Measurements from ENCODE around the gene WWOX. TPM values are rescaled to one million over a fixed set of nuclear protein-coding genes. Genes with fewer than 3 reads are reported as not detected.

Gene WWOX
- total RNA-seq, 6 experiments from 2014 or later = 13.0 to 24.3 (median 16.5) TPM

DNA sequence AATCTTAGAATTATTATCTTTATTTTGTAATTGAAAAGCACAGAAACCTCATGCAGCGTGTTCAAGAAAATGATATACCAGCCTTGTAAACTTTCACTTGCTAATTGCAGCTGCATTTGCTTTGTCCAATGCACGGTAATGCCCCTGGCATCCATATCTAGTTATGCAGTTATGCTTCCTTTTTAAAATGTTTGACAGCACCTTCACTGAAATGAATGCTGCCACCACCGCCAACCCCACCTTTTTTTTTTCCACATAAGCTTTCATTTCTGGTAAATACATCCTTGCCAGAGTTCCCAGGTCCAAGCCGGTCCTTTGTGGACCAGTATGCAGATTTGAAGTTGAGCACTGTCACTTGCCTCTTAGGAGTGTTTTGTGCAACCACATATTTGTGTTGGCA, 338.8 kb downstream of the WWOX start:
- H3K9me3 ChIP-seq = no peaks in the 10 kb centered on the region
- no peaks in the 10 kb centered on the region for H3K36me3 ChIP-seq
- no peak for ATAC-seq
- intact Hi-C loops (cut with DNase I) = loop anchor here in 1 of 2 donors (5.0 kb wide), 1 partner anchor 191 kb away; no protein-coding TSS in a partner anchor
- TF ChIP-seq, protein P1, sequence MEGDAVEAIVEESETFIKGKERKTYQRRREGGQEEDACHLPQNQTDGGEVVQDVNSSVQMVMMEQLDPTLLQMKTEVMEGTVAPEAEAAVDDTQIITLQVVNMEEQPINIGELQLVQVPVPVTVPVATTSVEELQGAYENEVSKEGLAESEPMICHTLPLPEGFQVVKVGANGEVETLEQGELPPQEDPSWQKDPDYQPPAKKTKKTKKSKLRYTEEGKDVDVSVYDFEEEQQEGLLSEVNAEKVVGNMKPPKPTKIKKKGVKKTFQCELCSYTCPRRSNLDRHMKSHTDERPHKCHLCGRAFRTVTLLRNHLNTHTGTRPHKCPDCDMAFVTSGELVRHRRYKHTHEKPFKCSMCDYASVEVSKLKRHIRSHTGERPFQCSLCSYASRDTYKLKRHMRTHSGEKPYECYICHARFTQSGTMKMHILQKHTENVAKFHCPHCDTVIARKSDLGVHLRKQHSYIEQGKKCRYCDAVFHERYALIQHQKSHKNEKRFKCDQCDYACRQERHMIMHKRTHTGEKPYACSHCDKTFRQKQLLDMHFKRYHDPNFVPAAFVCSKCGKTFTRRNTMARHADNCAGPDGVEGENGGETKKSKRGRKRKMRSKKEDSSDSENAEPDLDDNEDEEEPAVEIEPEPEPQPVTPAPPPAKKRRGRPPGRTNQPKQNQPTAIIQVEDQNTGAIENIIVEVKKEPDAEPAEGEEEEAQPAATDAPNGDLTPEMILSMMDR (IDR thresholded peaks at IDR 0.05) = no peak
- no peak for TF ChIP-seq POLR2A (IDR thresholded peaks at IDR 0.05)
- no peak overlapping the region for H3K4me3 ChIP-seq
- peaks cover 0 to 3% (median under 1%) of the 10 kb centered on the region in 4 donors for H3K4me1 ChIP-seq
- 75% methylated on average over 4 of the region's 4 CpGs for WGBS (ENCODE audit: insufficient coverage, low coverage, low lambda C conversion rate, missing lambda C conversion rate)
- DNase-seq = no peak
- H3K27me3 ChIP-seq = no peaks in the 10 kb centered on the region
- H3K27ac ChIP-seq = no peak overlapping the region

GRCh38 chr16:78438632-78439031, 339.2 kb downstream of the WWOX start:
- Histone ChIP-seq H3K27me3 (no peaks in the 10 kb centered on the region), H3K4me1 (peaks cover 0 to 7% (median 2%) of the 10 kb centered on the region in 4 donors), H3K9me3 (no peaks in the 10 kb centered on the region), H3K36me3 (no peaks in the 10 kb centered on the region), H3K4me3 (no peak overlapping the region), H3K27ac (no peak overlapping the region)
- intact Hi-C loops (cut with DNase I) = loop anchor here in 1 of 2 donors (5.0 kb wide), 1 partner anchor 191 kb away; no protein-coding TSS in a partner anchor
- DNase-seq = no peak
- no peak for ATAC-seq
- TF ChIP-seq, protein P1 (IDR thresholded peaks at IDR 0.05) = no peak
- TF ChIP-seq POLR2A (IDR thresholded peaks at IDR 0.05) = no peak
- 90% methylated on average over 13 of the region's 13 CpGs for WGBS (ENCODE audit: insufficient coverage, low coverage, low lambda C conversion rate, missing lambda C conversion rate)

DNA sequence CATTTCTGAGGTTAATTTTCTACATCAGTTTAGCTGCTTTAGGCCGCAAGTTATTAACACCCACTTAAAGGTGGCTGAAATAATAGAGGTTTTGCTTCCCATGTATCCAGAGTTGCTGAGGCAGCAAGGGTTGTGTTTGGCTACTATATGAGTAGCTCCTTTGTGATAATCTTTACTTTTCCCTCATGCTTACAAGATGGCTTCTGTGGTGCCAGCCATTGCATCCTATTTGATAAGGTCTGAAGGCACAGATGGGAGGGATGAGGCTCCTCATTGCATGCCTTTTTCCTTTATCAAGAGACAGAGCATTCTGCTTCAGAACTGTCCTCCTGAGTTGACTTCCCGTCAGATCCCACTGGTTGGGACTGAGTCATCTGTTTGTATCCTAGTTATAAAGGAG, 340.2 kb downstream of the WWOX start:
- no peak overlapping the region for H3K27ac ChIP-seq
- H3K4me1 ChIP-seq = peaks cover 0 to 13% (median 2%) of the 10 kb centered on the region in 4 donors
- no peak overlapping the region for H3K4me3 ChIP-seq
- no peaks in the 10 kb centered on the region for H3K9me3 ChIP-seq
- TF ChIP-seq POLR2A (IDR thresholded peaks at IDR 0.05) = no peak
- TF ChIP-seq, protein P1 (IDR thresholded peaks at IDR 0.05) = no peak
- no peaks in the 10 kb centered on the region for H3K36me3 ChIP-seq
- intact Hi-C loops (cut with DNase I) = loop anchor here in 1 of 2 donors (5.0 kb wide), 1 partner anchor 192 kb away; no protein-coding TSS in a partner anchor
- DNase-seq (no peak), ATAC-seq (no peak)
- no peaks in the 10 kb centered on the region for H3K27me3 ChIP-seq
- 64% methylated on average over 2 of the region's 2 CpGs for WGBS (ENCODE audit: insufficient coverage, low coverage, low lambda C conversion rate, missing lambda C conversion rate)

- H3K36me3 ChIP-seq = no peaks in the 10 kb centered on the region
- ATAC-seq = no peak
- intact Hi-C loops (cut with DNase I) = no loop called here
- WGBS (ENCODE audit: insufficient coverage, low coverage, low lambda C conversion rate, missing lambda C conversion rate) = 68% methylated on average over 5 of the region's 5 CpGs
- H3K4me1 ChIP-seq = peaks cover 0 to 13% (median 2%) of the 10 kb centered on the region in 4 donors
- no peaks in the 10 kb centered on the region for H3K27me3 ChIP-seq
- DNase-seq = no peak
- no peak overlapping the region for H3K4me3 ChIP-seq
- TF ChIP-seq, protein P1 (IDR thresholded peaks at IDR 0.05) = no peak
- TF ChIP-seq POLR2A (IDR thresholded peaks at IDR 0.05) = no peak
- no peaks in the 10 kb centered on the region for H3K9me3 ChIP-seq
- H3K27ac ChIP-seq = no peak overlapping the region
Measured at GRCh38 chr16:78441298-78441697, 341.8 kb downstream of the WWOX start.

Data from right lobe of liver (tissue), 6 donors.